GM12878 (cell line): ENCODE results near the gene TMEM44. TPM values are rescaled to one million over a fixed set of nuclear protein-coding genes. Genes with fewer than 3 reads are reported as not detected.

Experiments used
- E2F4 ChIP-seq: IDR thresholded peaks from 2 replicates; pipeline ENCODE4 v1.6.1; 2012; ENCODE audit warnings: low read depth, low read length, improper control_type of control experiment
- IKZF2 ChIP-seq, 2 experiments: fragments of 450-650 bp; IDR thresholded peaks; 2 replicates each; pipeline ENCODE4 v1.6.1; 2017; ENCODE audit warnings: mild to moderate bottlenecking in 2 of 2, moderate library complexity in 2 of 2
- IRF3 ChIP-seq: fragments of 450-650 bp; IDR thresholded peaks from 2 replicates; pipeline ENCODE4 v1.6.1; 2014; ENCODE audit warnings: mild to moderate bottlenecking
- JUND ChIP-seq: IDR thresholded peaks from 2 replicates; pipeline ENCODE4 v1.6.1; 2012; ENCODE audit warnings: low read depth, mild to moderate bottlenecking, low read length, improper control_type of control experiment, moderate library complexity
- LARP7 ChIP-seq: fragments of 450-650 bp; IDR thresholded peaks from 2 replicates; pipeline ENCODE4 v1.6.1; 2017; ENCODE audit warnings: mild to moderate bottlenecking
- RUNX3 ChIP-seq: IDR thresholded peaks from 2 replicates; pipeline ENCODE4 v1.6.1; 2012; ENCODE audit warnings: low read length, inconsistent platforms
- ZBTB11 ChIP-seq: fragments of 450-650 bp; formaldehyde crosslinking; IDR thresholded peaks from 2 replicates; pipeline ENCODE4 v1.5.0; 2022; ENCODE audit warnings: mild to moderate bottlenecking, missing genetic modification characterization
- ZNF592 ChIP-seq: fragments of 450-650 bp; IDR thresholded peaks from 2 replicates; pipeline ENCODE4 v1.6.1; 2017; ENCODE audit warnings: mild to moderate bottlenecking, moderate library complexity
- ZSCAN29 ChIP-seq: fragments of 450-650 bp; IDR thresholded peaks from 2 replicates; pipeline ENCODE4 v1.6.1; 2017; ENCODE audit warnings: mild to moderate bottlenecking, moderate library complexity
- polyA plus RNA-seq, 11 experiments: library from polyadenylated mRNA; depleted of rRNA in 4 of 11; unstranded in 6 of 11; stranded (reverse) in 5 of 11; fragments of >200 nt; fragmentation: Nextera tagmentation in 4 of 11; fragmentation: Illumina TruSeq in 1 of 11; extraction: Ambion mirVana in 4 of 11; extraction: Trizol in 1 of 11; gene quantifications; 1 replicate in 1 of 11; 2 replicates in 10 of 11; pipeline versions ENCODE4 v1.2.1 to v1.2.3, GENCODE V29; 2011 to 2016; ENCODE audit warnings: inconsistent platforms in 2 of 11, missing spikeins in 2 of 11, low read depth in 1 of 11
- total RNA-seq, 4 experiments: library from RNA; depleted of rRNA in 3 of 4; stranded (reverse); fragments of >200 nt in 3 of 4; fragmentation: Illumina TruSeq in 1 of 4; extraction: Trizol in 1 of 4; gene quantifications; 2 replicates each; pipeline versions ENCODE4 v1.2.1 to v1.2.3, GENCODE V29; 2013 to 2021

The TMEM44 gene
- total and polyA plus RNA-seq, 10 of the 15 experiments (the other 5 are each of a cell fraction or from before 2014, with no cell fraction given) = 0.57 to 8.3 (median 3.6) TPM

- no peak for TF ChIP-seq E2F4
- no peak for TF ChIP-seq ZSCAN29
- TF ChIP-seq JUND = no peak
- TF ChIP-seq ZBTB11 (CRISPR knock-in tag) = no peak
- no peak for TF ChIP-seq IRF3
- no peak for TF ChIP-seq ZNF592
- TF ChIP-seq LARP7 = no peak
- TF ChIP-seq IKZF2 (IDR thresholded peaks at IDR 0.05) = no peak
- TF ChIP-seq RUNX3 = no peak
- TF ChIP-seq, all 136 proteins: peak for 0
Measured at GRCh38 chr3:194621947-194622346, 11.3 kb downstream of the TMEM44 start (continued).
